GM19372 (cell line): Measurements from ENCODE around the gene MYLK.
A peak's percentile ranks its signal among the peaks of the same experiment; 100 is the strongest.
"Not testable (repeated sequence)": the region's sequence is repeated elsewhere in the genome, so short reads cannot be mapped to it uniquely, and the experiment has no call there.

ENCODE experiments used
- ATAC-seq: cut with Tn5 transposase; IDR thresholded peaks from one replicate; pipeline ENCODE4 v1.9.1; 2021; ENCODE audit warnings: mild to moderate bottlenecking, low read depth, moderate library complexity; ENCODE audit not compliant: unreplicated experiment

Gene MYLK

GRCh38 chr3:123728991-123729390 is 155.1 kb downstream of the MYLK start:
- ATAC-seq: no peak

- no peak for ATAC-seq
These were observed 156.1 kb downstream of the MYLK start for GRCh38 chr3:123728014-123728413.

- ATAC-seq: no peak
These were observed 158.3 kb downstream of the MYLK start for GRCh38 chr3:123725652-123726400.

GRCh38 chr3:123724306-123724705 is 159.8 kb downstream of the MYLK start:
- no peak for ATAC-seq

- peak; percentile 57 for ATAC-seq
These were observed 160.5 kb downstream of the MYLK start for GRCh38 chr3:123723522-123724168.

GRCh38 chr3:123723070-123723469 is 161.1 kb downstream of the MYLK start:
- ATAC-seq: no peak

GRCh38 chr3:123722456-123722855 is 161.7 kb downstream of the MYLK start:
- ATAC-seq: no peak

GRCh38 chr3:123722021-123722420 is 162.1 kb downstream of the MYLK start:
- ATAC-seq: no peak

- not testable (repeated sequence) for ATAC-seq
These were observed 162.9 kb downstream of the MYLK start for GRCh38 chr3:123721095-123721689.

- ATAC-seq: no peak
These were observed 163.5 kb downstream of the MYLK start for GRCh38 chr3:123720638-123721037.

- no peak for ATAC-seq
These were observed 164.2 kb downstream of the MYLK start for GRCh38 chr3:123719862-123720453.

GRCh38 chr3:123719061-123719756 is 164.9 kb downstream of the MYLK start:
- not testable (repeated sequence) for ATAC-seq

- ATAC-seq: no peak
These were observed 166.0 kb downstream of the MYLK start for GRCh38 chr3:123718108-123718507.

GRCh38 chr3:123717451-123717850 is 166.7 kb downstream of the MYLK start:
- not testable (repeated sequence) for ATAC-seq

GRCh38 chr3:123716411-123716810 is 167.7 kb downstream of the MYLK start:
- ATAC-seq: no peak

GRCh38 chr3:123713211-123713610 is 170.9 kb downstream of the MYLK start:
- no peak for ATAC-seq

- no peak for ATAC-seq
These were observed 171.9 kb downstream of the MYLK start for GRCh38 chr3:123712077-123712860.

- ATAC-seq: no peak
These were observed 172.8 kb downstream of the MYLK start for GRCh38 chr3:123711356-123711755.

GRCh38 chr3:123708531-123708930 is 175.6 kb downstream of the MYLK start:
- ATAC-seq: no peak

GRCh38 chr3:123707641-123708040 is 176.5 kb downstream of the MYLK start:
- ATAC-seq: not testable (repeated sequence)
